NCI-H1048 (cell line): ENCODE results near the gene LPP.

Experiments
- DNase-seq: peaks from one replicate; lab custom pipeline; 2025; lab: John Stamatoyannopoulos, UW

LPP gene

GRCh38 chr3:188253800-188254452 is 100.0 kb downstream of the LPP start:
- no peak for DNase-seq

GRCh38 chr3:188254520-188255070 is 100.6 kb downstream of the LPP start:
- no peak for DNase-seq

- no peak for DNase-seq
These were observed 101.2 kb downstream of the LPP start for GRCh38 chr3:188255190-188255589.

GRCh38 chr3:188256758-188257157 is 102.8 kb downstream of the LPP start:
- no peak for DNase-seq

- no peak for DNase-seq
These were observed 103.5 kb downstream of the LPP start for GRCh38 chr3:188257384-188258026.

GRCh38 chr3:188259191-188259590 is 105.2 kb downstream of the LPP start:
- DNase-seq: no peak

- DNase-seq: no peak
These were observed 105.6 kb downstream of the LPP start for GRCh38 chr3:188259596-188259995.

GRCh38 chr3:188261011-188261410 is 107.1 kb downstream of the LPP start:
- DNase-seq: no peak

- DNase-seq: no peak
These were observed 108.5 kb downstream of the LPP start for GRCh38 chr3:188262488-188262887.

- no peak for DNase-seq
These were observed 109.1 kb downstream of the LPP start for GRCh38 chr3:188262913-188263683.

GRCh38 chr3:188264226-188265207 is 110.6 kb downstream of the LPP start:
- no peak for DNase-seq

GRCh38 chr3:188266562-188267274 is 112.8 kb downstream of the LPP start:
- DNase-seq: no peak

- DNase-seq: no peak
These were observed 113.9 kb downstream of the LPP start for GRCh38 chr3:188267790-188268335.

- DNase-seq: no peak
These were observed 114.4 kb downstream of the LPP start for GRCh38 chr3:188268336-188268735.

- DNase-seq: no peak
These were observed 115.1 kb downstream of the LPP start for GRCh38 chr3:188269040-188269439.

GRCh38 chr3:188270423-188270972 is 116.5 kb downstream of the LPP start:
- no peak for DNase-seq

- no peak for DNase-seq
These were observed 117.4 kb downstream of the LPP start for GRCh38 chr3:188271226-188271914.

- DNase-seq: no peak
These were observed 118.8 kb downstream of the LPP start for GRCh38 chr3:188272481-188273372.
